Stimulated activated CD4-positive, alpha-beta T cell treated with anti-CD3 and anti-CD28 coated beads, Interleukin-15, amount 100 ng/mL, for 1 hour (primary cell): ENCODE data around the gene DAPK1.

Source experiments
- DNase-seq, 2 donors: peaks; one replicate each; pipeline ENCODE4 v3.0.0-alpha.2; 2020; ENCODE audit warnings: low read depth in 1 of 2, low spot score in 1 of 2

The DAPK1 gene

GRCh38 chr9:87641067-87641466, 143.4 kb downstream of the DAPK1 start:
- DNase-seq = no peak

GRCh38 chr9:87642330-87643106, 144.9 kb downstream of the DAPK1 start:
- no peak for DNase-seq

- DNase-seq = no peak
Observed at GRCh38 chr9:87643107-87643650, 145.5 kb downstream of the DAPK1 start.

GRCh38 chr9:87643778-87644570, 146.3 kb downstream of the DAPK1 start:
- DNase-seq = no peak

GRCh38 chr9:87644659-87645058, 147.0 kb downstream of the DAPK1 start:
- no peak for DNase-seq

- no peak for DNase-seq
Observed at GRCh38 chr9:87646546-87646945, 148.9 kb downstream of the DAPK1 start.

- DNase-seq = no peak
Observed at GRCh38 chr9:87647114-87647513, 149.4 kb downstream of the DAPK1 start.

GRCh38 chr9:87648606-87649005, 150.9 kb downstream of the DAPK1 start:
- DNase-seq = no peak

- DNase-seq = no peak
Observed at GRCh38 chr9:87650611-87651295, 153.1 kb downstream of the DAPK1 start.

- no peak for DNase-seq
Observed at GRCh38 chr9:87651431-87651830, 153.8 kb downstream of the DAPK1 start.

- no peak for DNase-seq
Observed at GRCh38 chr9:87653941-87654340, 156.3 kb downstream of the DAPK1 start.

GRCh38 chr9:87655731-87656130, 158.1 kb downstream of the DAPK1 start:
- DNase-seq = no peak

GRCh38 chr9:87656485-87656884, 158.8 kb downstream of the DAPK1 start:
- no peak for DNase-seq

- DNase-seq = no peak
Observed at GRCh38 chr9:87657190-87657589, 159.5 kb downstream of the DAPK1 start.

- DNase-seq = no peak
Observed at GRCh38 chr9:87657893-87658292, 160.2 kb downstream of the DAPK1 start.

- DNase-seq = no peak
Observed at GRCh38 chr9:87658511-87658910, 160.8 kb downstream of the DAPK1 start.

GRCh38 chr9:87659534-87660419, 162.1 kb downstream of the DAPK1 start:
- no peak for DNase-seq

- DNase-seq = no peak
Observed at GRCh38 chr9:87661241-87661640, 163.6 kb downstream of the DAPK1 start.

- DNase-seq = peak in 1 of 2 donors; percentile 43
Observed at GRCh38 chr9:87662808-87663528, 165.3 kb downstream of the DAPK1 start.

- no peak for DNase-seq
Observed at GRCh38 chr9:87663556-87663955, 165.9 kb downstream of the DAPK1 start.
